Motor neuron (in vitro differentiated cells): ENCODE measurements around the gene SLC30A2. TPM values are rescaled to one million over a fixed set of nuclear protein-coding genes. Genes with fewer than 3 reads are reported as not detected.
A peak's percentile ranks its signal among the peaks of the same experiment; 100 is the strongest.

Source experiments
- ATAC-seq, 8 experiments: fragments of 200-7000 bp; cut with Tn5 transposase; replicated peaks in 6 of 8; 2 replicates each; pipeline ENCODE4 v1.8.0; 2021; ENCODE audit warnings: mild to moderate bottlenecking in 8 of 8, moderate library complexity in 8 of 8
- H3K27ac ChIP-seq, 2 donors: fragments of 250-450 bp; sonication (Bioruptor Pico); 2 replicates each; pipeline ENCODE4 v1.9.0; 2021; ENCODE audit warnings: antibody characterized with exemption in 2 of 2, mild to moderate bottlenecking in 2 of 2, moderate library complexity in 1 of 2
- H3K4me1 ChIP-seq, 2 donors: fragments of 250-450 bp; sonication (Bioruptor Pico); replicated peaks in 1 of 2; 2 replicates each; pipeline ENCODE4 v1.6.1; 2021; ENCODE audit warnings: antibody characterized with exemption in 2 of 2, mild to moderate bottlenecking in 2 of 2, moderate library complexity in 1 of 2
- H3K4me3 ChIP-seq, 5 donors: fragments of 250-450 bp; sonication (Bioruptor Pico); 2 replicates each; pipeline ENCODE4 v1.9.0; 2021; ENCODE audit warnings: antibody characterized with exemption in 5 of 5, mild to moderate bottlenecking in 5 of 5, moderate library complexity in 4 of 5
- WGBS, 10 experiments: fragments of 450-650 bp; shearing (Covaris generic); methylation state at CpG; one replicate each; pipeline ENCODE4 v1.0.0; 2022; 5-methylcytosine and 5-hydroxymethylcytosine counted together
- in situ Hi-C, 9 experiments: fragments of 400-800 bp; cut with MboI; loops; one replicate each; pipeline ENCODE4 v1.15.0; 2021; ENCODE audit warnings: low sequenced_read_pairs in 9 of 9, low pct_unique_long_range_greater_than_20kb in 2 of 9; ENCODE audit not compliant: unreplicated experiment in 9 of 9
- total RNA-seq, 8 experiments: library from RNA; unstranded; fragments of 300-600 nt; gene quantifications; 2 replicates each; pipeline versions ENCODE4 v1.2.3 to v1.2.4, GENCODE V29; 2022

Gene SLC30A2
- total RNA-seq, 8 experiments from 2014 or later, result 0.10 to 5.7 (median 0.84) TPM

- 57 to 100% (median 68%) methylated on average over 1 to 8 of the region's 8 CpGs for WGBS, 10 experiments
- in situ Hi-C loops, result loop anchor here in 3 of 9 experiments (10.0 to 25.0 kb wide), 2 partner anchors 99 to 106 kb away; partner anchors contain the start of gene PAQR7 (in 2 of the 3)
- ATAC-seq, result no peak
These were observed 52.5 kb downstream of the SLC30A2 start for GRCh38 chr1:25993197-25993951.

GRCh38 chr1:25992689-25993171, 53.2 kb downstream of the SLC30A2 start:
- in situ Hi-C loops, result loop anchor here in 3 of 9 experiments (10.0 to 25.0 kb wide), 2 partner anchors 98 to 105 kb away; partner anchors contain the start of gene PAQR7 (in 2 of the 3)
- 20 to 98% (median 91%) methylated on average over 1 to 9 of the region's 9 CpGs; no CpG with 5 or more reads in 1 of the 10 experiments for WGBS, 10 experiments
- no peak overlapping the region for H3K4me3 ChIP-seq
- no peak for ATAC-seq
- H3K27ac ChIP-seq, result no peak overlapping the region
- peaks cover 28 to 31% of the 10 kb centered on the region in 2 donors for H3K4me1 ChIP-seq

More at GRCh38 chr1:25993197-25993951, 52.5 kb downstream of the SLC30A2 start:
- Histone ChIP-seq H3K4me1 (peaks cover 29 to 32% of the 10 kb centered on the region in 2 donors), H3K4me3 (no peak overlapping the region), H3K27ac (no peak overlapping the region)

GRCh38 chr1:25991937-25992688, 53.8 kb downstream of the SLC30A2 start:
- WGBS, 10 experiments, result 0 to 100% (median 84%) methylated on average over 1 to 5 of the region's 5 CpGs
- Histone ChIP-seq H3K4me1 (peaks cover 25 to 28% of the 10 kb centered on the region in 2 donors), H3K4me3 (no peak overlapping the region), H3K27ac (no peak overlapping the region)
- in situ Hi-C loops, result loop anchor here in 3 of 9 experiments (10.0 to 25.0 kb wide), 2 partner anchors 97 to 105 kb away; partner anchors contain the start of gene PAQR7 (in 2 of the 3)
- no peak for ATAC-seq

- H3K4me3 ChIP-seq, result no peak overlapping the region
- in situ Hi-C loops, result loop anchor here in 3 of 9 experiments (10.0 to 25.0 kb wide), 2 partner anchors 96 to 104 kb away; partner anchors contain the start of gene PAQR7 (in 2 of the 3)
- peak overlapping the region; percentile 51 to 77 for H3K27ac ChIP-seq
- peaks cover 20 to 23% of the 10 kb centered on the region in 2 donors for H3K4me1 ChIP-seq
- peak in 5 of 8 experiments; percentile 91 to 99 (median 96) for ATAC-seq
- WGBS, 10 experiments, result 69 to 89% (median 79%) methylated on average over 3 to 13 of the region's 15 CpGs
These were observed 55.1 kb downstream of the SLC30A2 start for GRCh38 chr1:25990702-25991395.

- ATAC-seq, result no peak
- no peak overlapping the region for H3K4me3 ChIP-seq
These were observed 55.7 kb downstream of the SLC30A2 start for GRCh38 chr1:25990251-25990650.

GRCh38 chr1:25989440-25990234, 56.3 kb downstream of the SLC30A2 start:
- Histone ChIP-seq H3K4me1 (peaks cover 20 to 23% of the 10 kb centered on the region in 2 donors), H3K4me3 (no peak overlapping the region), H3K27ac (peak overlapping the region; percentile 51 to 77)
- in situ Hi-C loops, result loop anchor here in 4 of 9 experiments (10.0 to 25.0 kb wide), 2 partner anchors 95 to 102 kb away; partner anchors contain the start of gene PAQR7 (in 2 of the 4)
- ATAC-seq, result peak in 1 of 8 experiments; percentile 48
- WGBS, 10 experiments, result 50 to 100% (median 86%) methylated on average over 1 to 11 of the region's 11 CpGs; no CpG with 5 or more reads in 1 of the 10 experiments

More at GRCh38 chr1:25990251-25990650, 55.7 kb downstream of the SLC30A2 start:
- Histone ChIP-seq H3K4me1 (peaks cover 20 to 23% of the 10 kb centered on the region in 2 donors), H3K27ac (peak overlapping the region; percentile 51 to 77)
- in situ Hi-C loops, result loop anchor here in 3 of 9 experiments (10.0 to 25.0 kb wide), 2 partner anchors 95 to 103 kb away; partner anchors contain the start of gene PAQR7 (in 2 of the 3)
- 81 to 100% (median 90%) methylated on average over 1 to 6 of the region's 6 CpGs; no CpG with 5 or more reads in 3 of the 10 experiments for WGBS, 10 experiments

- no peak overlapping the region for H3K4me3 ChIP-seq
- ATAC-seq, result no peak
- H3K27ac ChIP-seq, result no peak overlapping the region
- in situ Hi-C loops, result loop anchor here in 3 of 9 experiments (10.0 to 25.0 kb wide), 2 partner anchors 93 to 101 kb away; partner anchors contain the start of gene PAQR7 (in 2 of the 3)
- 67 to 100% (median 89%) methylated on average over 1 to 2 of the region's 2 CpGs; no CpG with 5 or more reads in 2 of the 10 experiments for WGBS, 10 experiments
- H3K4me1 ChIP-seq, result peaks cover 16 to 20% of the 10 kb centered on the region in 2 donors
These were observed 58.0 kb downstream of the SLC30A2 start for GRCh38 chr1:25987951-25988350.

Other genes with a start within 250 kb of the SLC30A2 start
- gene SELENON, start 245.9 kb downstream of the SLC30A2 start, total RNA-seq, result 10 to 100 TPM; 10.5 to 56.7 (median 21.3) TPM
- 10 to 100 TPM; 58.3 to 92.1 (median 66.7) TPM for gene MTFR1L, start 226.2 kb downstream of the SLC30A2 start, total RNA-seq
- gene AUNIP, start 186.7 kb downstream of the SLC30A2 start, total RNA-seq, result 10 to 100 TPM in 3 of 8 experiments, 1 to 10 TPM in 4, under 1 TPM in 1; 0.78 to 15.5 (median 2.6) TPM
- gene PAQR7, start 170.4 kb downstream of the SLC30A2 start, total RNA-seq, result 10 to 100 TPM in 5 of 8 experiments, 1 to 10 TPM in 3; 8.9 to 14.5 (median 12.2) TPM
- gene STMN1, start 139.7 kb downstream of the SLC30A2 start, total RNA-seq, result 1,000 to 10,000 TPM in 3 of 8 experiments, 100 to 1,000 TPM in 4, 10 to 100 TPM in 1; 11.5 to 1,830 (median 781) TPM
- gene PAFAH2, start 48.1 kb downstream of the SLC30A2 start, total RNA-seq, result 10 to 100 TPM in 1 of 8 experiments, 1 to 10 TPM in 7; 6.0 to 11.8 (median 8.9) TPM
- gene EXTL1, start 24.3 kb downstream of the SLC30A2 start, total RNA-seq, result 10 to 100 TPM in 1 of 8 experiments, 1 to 10 TPM in 5, under 1 TPM in 2; 0.36 to 24.9 (median 1.6) TPM
- 1 to 10 TPM in 1 of 8 experiments, under 1 TPM in 2, not detected in 5; 0.29 to 1.0 (median 0.31) TPM for gene TRIM63, start 21.5 kb upstream of the SLC30A2 start, total RNA-seq
- gene PDIK1L, start 65.7 kb upstream of the SLC30A2 start, total RNA-seq, result 10 to 100 TPM in 6 of 8 experiments, 1 to 10 TPM in 2; 1.7 to 33.5 (median 24.1) TPM
- gene FAM110D, start 113.0 kb upstream of the SLC30A2 start, total RNA-seq, result 1 to 10 TPM in 1 of 8 experiments, under 1 TPM in 7; 0.15 to 1.1 (median 0.52) TPM
- gene C1orf232, start 122.8 kb upstream of the SLC30A2 start, total RNA-seq, result 1 to 10 TPM in 2 of 8 experiments, under 1 TPM in 3, not detected in 3; 0.54 to 1.3 (median 0.92) TPM
- gene ZNF593, start 123.8 kb upstream of the SLC30A2 start, total RNA-seq, result 100 to 1,000 TPM in 1 of 8 experiments, 10 to 100 TPM in 7; 29.9 to 109 (median 47.4) TPM
- 1 to 10 TPM in 7 of 8 experiments, under 1 TPM in 1; 0.54 to 5.7 (median 3.5) TPM for gene ZNF593OS, start 125.7 kb upstream of the SLC30A2 start, total RNA-seq
- gene CNKSR1, start 131.4 kb upstream of the SLC30A2 start, total RNA-seq, result 1 to 10 TPM in 5 of 8 experiments, under 1 TPM in 3; 0.24 to 5.2 (median 2.1) TPM
- under 1 TPM in 2 of 8 experiments, not detected in 6; 0.08 to 0.52 TPM for gene CATSPER4, start 144.5 kb upstream of the SLC30A2 start, total RNA-seq
- 10 to 100 TPM in 7 of 8 experiments, 1 to 10 TPM in 1; 8.6 to 39.1 (median 19.6) TPM for gene CEP85, start 188.1 kb upstream of the SLC30A2 start, total RNA-seq
- 100 to 1,000 TPM in 1 of 8 experiments, 10 to 100 TPM in 7; 34.1 to 125 (median 45.5) TPM for gene SH3BGRL3, start 234.0 kb upstream of the SLC30A2 start, total RNA-seq